Umbilical cord (tissue), 2 donors: ENCODE results near the gene NFIX. TPM values are rescaled to one million over a fixed set of nuclear protein-coding genes. Genes with fewer than 3 reads are reported as not detected.

Source experiments
- DNase-seq: peaks from one replicate; pipeline ENCODE4 v3.0.0-alpha.2; 2015; ENCODE audit warnings: low spot score
- total RNA-seq: library from RNA; depleted of rRNA; stranded (reverse); fragments of >200 nt; gene quantifications from one replicate; pipeline ENCODE4 v1.2.3, GENCODE V29; 2014; ENCODE audit warnings: low replicate concordance; ENCODE audit not compliant: insufficient read depth

Gene NFIX
- total RNA-seq, 1 donor from 2014 or later: 56.8 TPM

GRCh38 chr19:13020002-13020414 is 24.7 kb downstream of the NFIX start:
- no peak for DNase-seq

GRCh38 chr19:13022111-13022858 is 27.0 kb downstream of the NFIX start:
- DNase-seq: peak; percentile 16

- DNase-seq: peak; percentile 97
These were observed 27.8 kb downstream of the NFIX start for GRCh38 chr19:13022859-13023636.

- peak; percentile 38 for DNase-seq
These were observed 28.4 kb downstream of the NFIX start for GRCh38 chr19:13023656-13024055.

- DNase-seq: peak; percentile 26
These were observed 29.1 kb downstream of the NFIX start for GRCh38 chr19:13024126-13024950.

- DNase-seq: no peak
These were observed 29.8 kb downstream of the NFIX start for GRCh38 chr19:13024951-13025697.

GRCh38 chr19:13025819-13026456 is 30.7 kb downstream of the NFIX start:
- no peak for DNase-seq

GRCh38 chr19:13026462-13027370 is 31.4 kb downstream of the NFIX start:
- DNase-seq: no peak

- DNase-seq: no peak
These were observed 32.3 kb downstream of the NFIX start for GRCh38 chr19:13027557-13027956.

- DNase-seq: no peak
These were observed 32.8 kb downstream of the NFIX start for GRCh38 chr19:13028027-13028426.

- no peak for DNase-seq
These were observed 34.1 kb downstream of the NFIX start for GRCh38 chr19:13029301-13029880.

- no peak for DNase-seq
These were observed 34.6 kb downstream of the NFIX start for GRCh38 chr19:13029893-13030292.

GRCh38 chr19:13031917-13032623 is 36.8 kb downstream of the NFIX start:
- no peak for DNase-seq

GRCh38 chr19:13032837-13033236 is 37.6 kb downstream of the NFIX start:
- DNase-seq: no peak

GRCh38 chr19:13033244-13033643 is 38.0 kb downstream of the NFIX start:
- DNase-seq: no peak

- no peak for DNase-seq
These were observed 38.7 kb downstream of the NFIX start for GRCh38 chr19:13033819-13034611.

GRCh38 chr19:13034636-13035035 is 39.4 kb downstream of the NFIX start:
- DNase-seq: no peak

GRCh38 chr19:13035820-13036365 is 40.6 kb downstream of the NFIX start:
- no peak for DNase-seq
